Loucy (cell line): Measurements from ENCODE around the gene CUX1.

Experiments
- H2AFZ ChIP-seq: fragments of 200-600 bp; sonication (generic); 2 replicates; pipeline ENCODE4 v1.6.0; 2016; ENCODE audit warnings: antibody characterized with exemption, mild to moderate bottlenecking, low read length, moderate library complexity
- H3F3A ChIP-seq: fragments of 200-600 bp; 2 replicates; pipeline ENCODE4 v1.6.0; 2016; ENCODE audit warnings: antibody characterized with exemption, low read depth, mild to moderate bottlenecking
- H3K27me3 ChIP-seq: fragments of 200-600 bp; sonication (generic); 2 replicates; pipeline ENCODE4 v1.6.1; 2014; ENCODE audit warnings: low read length, mild to moderate bottlenecking; ENCODE audit not compliant: insufficient read depth, poor library complexity, severe bottlenecking
- H3K36me3 ChIP-seq: fragments of 200-600 bp; sonication (generic); 2 replicates; pipeline ENCODE4 v1.6.1; 2016; ENCODE audit warnings: low read length; ENCODE audit not compliant: insufficient read depth
- H3K4me1 ChIP-seq: fragments of 200-600 bp; sonication (generic); 2 replicates; pipeline ENCODE4 v1.5.1; 2014; ENCODE audit warnings: low read length, mild to moderate bottlenecking; ENCODE audit not compliant: insufficient read depth, poor library complexity, severe bottlenecking
- H3K4me2 ChIP-seq: fragments of 200-600 bp; sonication (generic); 2 replicates; pipeline ENCODE4 v1.6.0; 2014; ENCODE audit warnings: antibody characterized with exemption, low read length, low read depth, mild to moderate bottlenecking; ENCODE audit not compliant: poor library complexity, severe bottlenecking
- H3K4me3 ChIP-seq: fragments of 200-600 bp; sonication (generic); 2 replicates; pipeline ENCODE4 v1.5.1; 2014; ENCODE audit warnings: low read length, mild to moderate bottlenecking, mixed read lengths; ENCODE audit not compliant: poor library complexity, severe bottlenecking
- H3K79me2 ChIP-seq: fragments of 200-600 bp; sonication (generic); 2 replicates; pipeline ENCODE4 v1.6.1; 2014; ENCODE audit warnings: low read length; ENCODE audit not compliant: insufficient read depth
- H3K9ac ChIP-seq: fragments of 200-600 bp; sonication (generic); 2 replicates; pipeline ENCODE4 v1.6.0; 2014; ENCODE audit warnings: mild to moderate bottlenecking, low read depth, low read length, moderate library complexity; ENCODE audit not compliant: poor library complexity, severe bottlenecking
- H3K9me2 ChIP-seq: fragments of 200-600 bp; sonication (generic); replicated peaks from 2 replicates; pipeline ENCODE4 v1.6.1; 2016; ENCODE audit warnings: low read depth, low read length, mixed read lengths
- H3K9me3 ChIP-seq: fragments of 200-600 bp; sonication (generic); 2 replicates; pipeline ENCODE4 v1.6.1; 2014; ENCODE audit warnings: mild to moderate bottlenecking, antibody characterized with exemption, low read length, low read depth; ENCODE audit not compliant: insufficient read depth
- H4K20me1 ChIP-seq: fragments of 200-600 bp; sonication (generic); 2 replicates; pipeline ENCODE4 v1.6.0; 2014; ENCODE audit warnings: antibody characterized with exemption, low read length, mild to moderate bottlenecking; ENCODE audit not compliant: insufficient read depth, poor library complexity, severe bottlenecking
- EZH2phosphoT487 ChIP-seq: fragments of 200-600 bp; IDR thresholded peaks from 2 replicates; pipeline ENCODE4 v1.6.1; 2018; ENCODE audit warnings: antibody characterized with exemption, mild to moderate bottlenecking, moderate library complexity, borderline replicate concordance
- TF ChIP-seq, protein P1 (sequence below): fragments of 200-600 bp; sonication (generic); conservative IDR thresholded peaks from 2 replicates; pipeline ENCODE4 v1.5.1; 2014; ENCODE audit warnings: mild to moderate bottlenecking, antibody characterized with exemption, low read length

The CUX1 gene

GRCh38 chr7:102005933-102006480 lies 188.6 kb downstream of the CUX1 start:
- H3K4me1 ChIP-seq: no peaks in the 10 kb centered on the region
- H3K27me3 ChIP-seq: no peaks in the 10 kb centered on the region
- H3K9me3 ChIP-seq: no peaks in the 10 kb centered on the region
- no peaks in the 10 kb centered on the region for H3K9me2 ChIP-seq
- H4K20me1 ChIP-seq: peaks cover 9% of the 10 kb centered on the region
- H3K79me2 ChIP-seq: peaks cover 73% of the 10 kb centered on the region
- no peaks in the 10 kb centered on the region for H3F3A ChIP-seq
- H3K4me2 ChIP-seq: no peak overlapping the region
- H3K36me3 ChIP-seq: peaks cover 5% of the 10 kb centered on the region; the same call in 1 of the 2 replicates
- H2AFZ ChIP-seq: no peak overlapping the region
- no peak overlapping the region for H3K4me3 ChIP-seq
- TF ChIP-seq EZH2phosphoT487: no peak
- TF ChIP-seq, protein P1, sequence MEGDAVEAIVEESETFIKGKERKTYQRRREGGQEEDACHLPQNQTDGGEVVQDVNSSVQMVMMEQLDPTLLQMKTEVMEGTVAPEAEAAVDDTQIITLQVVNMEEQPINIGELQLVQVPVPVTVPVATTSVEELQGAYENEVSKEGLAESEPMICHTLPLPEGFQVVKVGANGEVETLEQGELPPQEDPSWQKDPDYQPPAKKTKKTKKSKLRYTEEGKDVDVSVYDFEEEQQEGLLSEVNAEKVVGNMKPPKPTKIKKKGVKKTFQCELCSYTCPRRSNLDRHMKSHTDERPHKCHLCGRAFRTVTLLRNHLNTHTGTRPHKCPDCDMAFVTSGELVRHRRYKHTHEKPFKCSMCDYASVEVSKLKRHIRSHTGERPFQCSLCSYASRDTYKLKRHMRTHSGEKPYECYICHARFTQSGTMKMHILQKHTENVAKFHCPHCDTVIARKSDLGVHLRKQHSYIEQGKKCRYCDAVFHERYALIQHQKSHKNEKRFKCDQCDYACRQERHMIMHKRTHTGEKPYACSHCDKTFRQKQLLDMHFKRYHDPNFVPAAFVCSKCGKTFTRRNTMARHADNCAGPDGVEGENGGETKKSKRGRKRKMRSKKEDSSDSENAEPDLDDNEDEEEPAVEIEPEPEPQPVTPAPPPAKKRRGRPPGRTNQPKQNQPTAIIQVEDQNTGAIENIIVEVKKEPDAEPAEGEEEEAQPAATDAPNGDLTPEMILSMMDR: no peak
- no peak overlapping the region for H3K9ac ChIP-seq

- Histone ChIP-seq H3K9me2 (no peaks in the 10 kb centered on the region), H3K79me2 (peaks cover 70% of the 10 kb centered on the region), H4K20me1 (peaks cover 9% of the 10 kb centered on the region), H3K4me3 (no peak overlapping the region), H3F3A (no peaks in the 10 kb centered on the region), H3K27me3 (no peaks in the 10 kb centered on the region), H3K4me2 (no peak overlapping the region), H3K36me3 (peaks cover 5% of the 10 kb centered on the region; the same call in 1 of the 2 replicates), H3K4me1 (no peaks in the 10 kb centered on the region), H3K9ac (no peak overlapping the region), H2AFZ (no peak overlapping the region), H3K9me3 (no peaks in the 10 kb centered on the region)
- TF ChIP-seq, protein P1: no peak
- no peak for TF ChIP-seq EZH2phosphoT487
Measured at GRCh38 chr7:102006695-102007094, 189.3 kb downstream of the CUX1 start.

GRCh38 chr7:102008535-102009262 lies 191.3 kb downstream of the CUX1 start:
- Histone ChIP-seq H3K79me2 (peaks cover 68% of the 10 kb centered on the region), H4K20me1 (peaks cover 5% of the 10 kb centered on the region), H3K4me3 (no peak overlapping the region)

More at GRCh38 chr7:102008535-102009262, 191.3 kb downstream of the CUX1 start:
- no peaks in the 10 kb centered on the region for H3K9me2 ChIP-seq
- no peak overlapping the region for H3K4me2 ChIP-seq
- peaks cover 5% of the 10 kb centered on the region; the same call in 1 of the 2 replicates for H3K36me3 ChIP-seq
- H3K9me3 ChIP-seq: no peaks in the 10 kb centered on the region
- H3F3A ChIP-seq: no peaks in the 10 kb centered on the region
- no peak overlapping the region for H2AFZ ChIP-seq
- H3K9ac ChIP-seq: no peak overlapping the region
- H3K27me3 ChIP-seq: no peaks in the 10 kb centered on the region
- H3K4me1 ChIP-seq: no peaks in the 10 kb centered on the region
- TF ChIP-seq EZH2phosphoT487: no peak
- TF ChIP-seq, protein P1: no peak
